ENCODE measurements around the gene WDR13. TPM values are rescaled to one million over a fixed set of nuclear protein-coding genes. Genes with fewer than 3 reads are reported as not detected.

Gene WDR13
- total RNA-seq, 3 donors from 2014 or later = 97.2 to 113 (median 97.7) TPM

DNA sequence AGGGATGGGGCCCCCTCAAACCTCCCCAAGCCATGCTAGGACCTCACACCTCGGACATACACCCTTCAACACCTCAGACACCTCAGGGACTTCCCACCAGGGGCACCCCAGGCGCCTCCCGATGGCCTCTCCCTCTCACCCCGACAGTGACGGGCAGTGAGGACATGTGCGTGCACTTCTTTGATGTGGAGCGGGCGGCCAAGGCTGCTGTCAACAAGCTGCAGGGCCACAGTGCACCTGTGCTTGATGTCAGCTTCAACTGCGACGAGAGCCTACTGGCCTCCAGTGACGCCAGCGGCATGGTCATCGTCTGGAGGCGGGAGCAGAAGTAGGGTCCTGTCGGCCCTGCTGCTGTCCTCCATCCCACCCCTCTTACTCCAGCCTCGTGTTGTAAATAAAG lies 7.4 kb downstream of the WDR13 start:
- intact Hi-C loops (cut with DNase I; ENCODE audit: low total_unique reads) = no loop called here
- H3K27me3 ChIP-seq = peaks cover 0 to 15% of the 10 kb centered on the region in 2 donors
- H3K4me3 ChIP-seq = no peak overlapping the region
- H3K27ac ChIP-seq = no peak overlapping the region
- no peak for DNase-seq (ENCODE audit: low spot score in 2 of 2)
- H3K9me3 ChIP-seq = no peaks in the 10 kb centered on the region
- no peaks in the 10 kb centered on the region for H3K4me1 ChIP-seq
- TF ChIP-seq POLR2AphosphoS5 (IDR thresholded peaks at IDR 0.05) = no peak
- TF ChIP-seq, protein P1, sequence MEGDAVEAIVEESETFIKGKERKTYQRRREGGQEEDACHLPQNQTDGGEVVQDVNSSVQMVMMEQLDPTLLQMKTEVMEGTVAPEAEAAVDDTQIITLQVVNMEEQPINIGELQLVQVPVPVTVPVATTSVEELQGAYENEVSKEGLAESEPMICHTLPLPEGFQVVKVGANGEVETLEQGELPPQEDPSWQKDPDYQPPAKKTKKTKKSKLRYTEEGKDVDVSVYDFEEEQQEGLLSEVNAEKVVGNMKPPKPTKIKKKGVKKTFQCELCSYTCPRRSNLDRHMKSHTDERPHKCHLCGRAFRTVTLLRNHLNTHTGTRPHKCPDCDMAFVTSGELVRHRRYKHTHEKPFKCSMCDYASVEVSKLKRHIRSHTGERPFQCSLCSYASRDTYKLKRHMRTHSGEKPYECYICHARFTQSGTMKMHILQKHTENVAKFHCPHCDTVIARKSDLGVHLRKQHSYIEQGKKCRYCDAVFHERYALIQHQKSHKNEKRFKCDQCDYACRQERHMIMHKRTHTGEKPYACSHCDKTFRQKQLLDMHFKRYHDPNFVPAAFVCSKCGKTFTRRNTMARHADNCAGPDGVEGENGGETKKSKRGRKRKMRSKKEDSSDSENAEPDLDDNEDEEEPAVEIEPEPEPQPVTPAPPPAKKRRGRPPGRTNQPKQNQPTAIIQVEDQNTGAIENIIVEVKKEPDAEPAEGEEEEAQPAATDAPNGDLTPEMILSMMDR (IDR thresholded peaks at IDR 0.05) = no peak
- TF ChIP-seq POLR2A (IDR thresholded peaks at IDR 0.05) = no peak
- no peaks in the 10 kb centered on the region for H3K36me3 ChIP-seq

DNA sequence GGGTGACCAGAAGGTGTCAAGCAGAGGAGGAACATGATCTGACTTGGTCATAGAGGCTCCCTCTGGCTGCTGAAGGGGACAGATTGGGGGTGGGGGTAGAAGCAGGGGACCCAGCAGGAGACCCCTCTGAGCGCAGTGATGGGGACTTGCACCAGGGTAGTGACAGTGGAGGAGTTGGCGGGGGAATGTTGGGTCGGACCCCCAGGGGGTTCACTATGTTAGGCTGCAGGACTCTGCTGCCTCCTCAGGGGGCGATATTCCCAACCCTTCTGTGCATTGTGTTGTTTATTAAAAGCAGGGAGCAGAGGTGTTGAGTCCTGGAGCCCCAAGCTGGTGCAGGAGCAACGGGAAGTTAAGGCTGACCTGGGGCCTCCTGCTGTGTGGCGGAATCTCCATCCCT lies 8.8 kb downstream of the WDR13 start:
- TF ChIP-seq POLR2A (IDR thresholded peaks at IDR 0.05) (no peak), POLR2AphosphoS5 (IDR thresholded peaks at IDR 0.05) (no peak)
- TF ChIP-seq, protein P1 (IDR thresholded peaks at IDR 0.05) = no peak
- intact Hi-C loops (cut with DNase I; ENCODE audit: low total_unique reads) = no loop called here
- Histone ChIP-seq H3K4me3 (no peak overlapping the region), H3K36me3 (no peaks in the 10 kb centered on the region), H3K9me3 (no peaks in the 10 kb centered on the region), H3K27ac (no peak overlapping the region), H3K27me3 (peaks cover 0 to 7% of the 10 kb centered on the region in 2 donors), H3K4me1 (no peaks in the 10 kb centered on the region)
- DNase-seq (ENCODE audit: low spot score in 2 of 2) = no peak

DNA sequence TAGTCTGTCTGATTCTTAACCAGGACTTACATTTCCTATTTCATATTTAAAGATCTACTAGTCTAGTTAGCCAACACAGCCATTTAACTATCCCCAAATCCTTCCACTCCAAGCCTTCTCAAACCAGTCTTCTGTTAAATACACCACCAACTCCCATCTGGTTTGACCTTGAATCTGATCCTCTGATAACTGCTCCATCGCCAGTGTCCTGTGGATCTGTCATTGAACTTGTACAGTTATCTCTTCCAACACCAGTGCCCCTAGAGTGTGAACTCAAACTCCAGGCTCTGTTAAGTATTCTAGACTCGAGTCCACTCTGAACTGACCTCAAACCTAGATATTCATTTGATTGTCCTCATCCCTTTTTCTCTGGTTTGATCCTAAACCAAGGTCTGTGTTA lies 14.4 kb downstream of the WDR13 start:
- no peak for DNase-seq (ENCODE audit: low spot score in 2 of 2)
- TF ChIP-seq POLR2A (IDR thresholded peaks at IDR 0.05) = no peak
- TF ChIP-seq POLR2AphosphoS5 (IDR thresholded peaks at IDR 0.05) = no peak
- TF ChIP-seq, protein P1 (IDR thresholded peaks at IDR 0.05) = no peak
- Histone ChIP-seq H3K27ac (no peak overlapping the region), H3K36me3 (no peaks in the 10 kb centered on the region), H3K4me1 (no peaks in the 10 kb centered on the region), H3K4me3 (no peak overlapping the region), H3K9me3 (no peaks in the 10 kb centered on the region), H3K27me3 (peaks cover 0 to 23% of the 10 kb centered on the region in 2 donors)
- intact Hi-C loops (cut with DNase I; ENCODE audit: low total_unique reads) = no loop called here

DNA sequence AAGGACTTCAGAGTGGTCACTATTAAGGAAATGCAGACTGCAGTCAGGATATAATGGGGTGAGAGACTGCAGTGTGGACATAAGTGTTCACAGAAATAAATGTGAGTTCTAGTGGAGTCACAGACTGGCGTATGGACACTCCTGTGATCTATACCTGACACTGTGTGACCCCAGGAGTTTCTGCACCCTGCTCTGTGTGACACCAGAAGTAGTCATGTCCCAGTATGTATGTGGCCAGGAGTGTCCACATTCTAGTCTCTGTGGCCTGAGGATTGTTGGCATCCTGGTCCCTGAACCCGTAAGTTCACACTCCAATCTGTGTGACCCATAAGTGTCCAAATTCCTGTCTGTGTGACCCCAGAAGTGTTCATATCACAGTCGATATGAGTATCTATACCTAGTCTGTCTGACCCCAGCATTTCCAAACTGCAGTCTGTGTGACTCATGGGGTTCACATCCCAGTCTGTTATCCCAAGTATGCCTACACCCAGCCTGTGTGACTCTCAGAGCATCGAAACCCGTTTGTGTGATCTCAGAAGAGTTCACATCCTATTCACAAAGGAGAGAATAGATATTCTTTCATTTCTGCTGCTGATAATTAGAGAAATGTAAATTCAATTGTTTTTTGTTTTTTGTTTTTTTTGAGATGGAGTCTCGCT lies 16.3 kb downstream of the WDR13 start:
- peaks cover 0 to 41% of the 10 kb centered on the region in 2 donors for H3K27me3 ChIP-seq
- no peak for DNase-seq (ENCODE audit: low spot score in 2 of 2)
- H3K36me3 ChIP-seq = no peaks in the 10 kb centered on the region
- H3K27ac ChIP-seq = no peak overlapping the region
- intact Hi-C loops (cut with DNase I; ENCODE audit: low total_unique reads) = no loop called here
- no peaks in the 10 kb centered on the region for H3K4me1 ChIP-seq
- H3K9me3 ChIP-seq = no peaks in the 10 kb centered on the region
- H3K4me3 ChIP-seq = no peak overlapping the region
- TF ChIP-seq, protein P1 (IDR thresholded peaks at IDR 0.05) = no peak
- no peak for TF ChIP-seq POLR2A (IDR thresholded peaks at IDR 0.05)
- TF ChIP-seq POLR2AphosphoS5 (IDR thresholded peaks at IDR 0.05) = no peak

DNA sequence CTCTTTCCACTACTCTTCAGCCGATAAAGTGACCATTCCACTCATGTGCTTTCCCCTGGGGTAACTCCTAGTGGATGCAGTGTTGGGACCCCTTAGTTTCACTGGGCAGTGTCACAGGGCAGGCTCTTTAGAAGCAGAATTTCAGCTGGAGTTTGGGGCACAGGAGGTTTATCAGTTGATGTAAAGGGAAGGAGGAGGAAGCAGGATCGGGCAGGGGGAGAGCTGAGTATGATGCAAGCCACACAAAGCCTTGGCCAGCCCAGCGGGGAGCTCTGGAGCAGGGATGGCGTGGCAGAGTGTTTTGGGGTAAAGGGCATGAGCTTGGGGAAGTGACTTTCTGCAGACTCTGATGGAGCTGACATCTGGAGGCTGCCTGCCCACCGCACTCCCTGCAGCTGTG lies 19.3 kb downstream of the WDR13 start:
- Histone ChIP-seq H3K4me3 (no peak overlapping the region), H3K27ac (no peak overlapping the region), H3K9me3 (no peaks in the 10 kb centered on the region), H3K36me3 (no peaks in the 10 kb centered on the region), H3K27me3 (peaks cover 0 to 48% of the 10 kb centered on the region in 2 donors), H3K4me1 (no peaks in the 10 kb centered on the region)
- DNase-seq (ENCODE audit: low spot score in 2 of 2) = no peak
- TF ChIP-seq, protein P1 (IDR thresholded peaks at IDR 0.05) = no peak
- TF ChIP-seq POLR2AphosphoS5 (IDR thresholded peaks at IDR 0.05) (no peak), POLR2A (IDR thresholded peaks at IDR 0.05) (no peak)
- intact Hi-C loops (cut with DNase I; ENCODE audit: low total_unique reads) = no loop called here
